Measurements from ENCODE around the gene RTL3. TPM values are rescaled to one million over a fixed set of nuclear protein-coding genes. Genes with fewer than 3 reads are reported as not detected.

The RTL3 gene
- polyA plus RNA-seq, 1 donor = not detected

DNA sequence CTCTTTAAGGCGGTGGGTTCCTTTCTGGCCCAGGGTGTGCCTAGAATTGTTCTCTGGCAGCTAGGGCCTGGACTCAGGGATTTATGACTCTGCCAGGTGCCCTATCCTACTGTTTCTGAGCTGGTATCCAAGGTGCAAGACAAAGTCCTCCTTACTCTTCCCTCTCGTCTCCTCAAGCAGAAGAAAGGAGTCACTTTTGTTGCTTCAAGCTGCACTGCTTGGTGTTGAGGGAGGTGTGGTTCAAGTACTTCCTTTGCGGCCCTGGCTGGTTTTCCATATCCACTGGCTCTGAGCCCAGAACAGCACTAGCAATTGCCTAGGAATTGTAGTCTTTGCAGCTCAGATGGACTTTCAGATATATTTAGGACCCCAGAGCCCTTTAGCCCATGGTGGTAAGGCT is 39.3 kb downstream of the RTL3 start:
- no peak for DNase-seq

- no peak for DNase-seq
Observed at GRCh38 chrX:78618987-78619386, 40.1 kb downstream of the RTL3 start.

DNA sequence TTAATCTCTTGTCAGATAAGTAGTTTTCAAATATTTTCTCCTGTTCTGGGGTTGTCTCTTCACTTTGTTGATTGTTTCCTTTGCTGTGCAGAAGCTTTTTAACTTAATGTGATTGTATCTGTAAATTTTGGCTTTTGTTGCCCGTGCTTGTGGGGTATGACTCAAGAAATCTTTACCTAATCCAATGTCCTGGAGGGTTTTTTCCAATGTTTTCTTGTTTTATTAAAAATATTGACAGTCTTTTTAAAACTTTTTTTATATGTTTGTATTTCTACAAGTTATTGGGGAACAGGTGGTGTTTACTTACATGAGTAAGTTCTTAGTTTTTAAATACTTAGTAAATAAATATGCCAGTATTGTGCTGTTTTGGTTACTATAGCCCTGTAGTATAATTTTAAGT is 44.9 kb downstream of the RTL3 start:
- no peak for DNase-seq

Other genes with a start within 250 kb of the RTL3 start
- gene LPAR4, start 88.4 kb upstream of the RTL3 start, polyA plus RNA-seq (ENCODE audit: insufficient read length) = 18.4 TPM